Erythroblast (primary cell): ENCODE measurements around the gene SERGEF.

Experiments
- GATA1 ChIP-seq: IDR thresholded peaks from 2 replicates; pipeline ENCODE4 v1.6.1; 2011; ENCODE audit warnings: low read depth, mild to moderate bottlenecking, control low read depth, low read length, moderate library complexity
- POLR2A ChIP-seq: IDR thresholded peaks from 2 replicates; pipeline ENCODE4 v1.6.1; 2011; ENCODE audit warnings: mild to moderate bottlenecking, low read length

DNA sequence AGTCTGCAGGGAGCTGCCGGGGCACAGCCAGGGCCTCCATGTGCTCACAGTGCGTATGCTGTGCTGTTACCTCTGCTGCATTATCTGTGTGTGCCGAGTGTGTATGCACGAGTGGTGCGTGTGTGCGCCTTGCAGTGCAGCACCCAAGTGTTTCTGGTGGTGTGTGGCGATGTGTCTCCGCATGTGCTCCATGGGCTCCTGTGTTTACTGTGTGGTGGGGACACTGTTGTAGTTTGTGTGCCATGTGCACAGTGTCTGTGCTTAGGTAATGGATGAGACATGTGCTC lies 246.8 kb downstream of the SERGEF start:
- no peak for TF ChIP-seq POLR2A
- TF ChIP-seq GATA1: no peak
